Dendritic cell treated with granulocyte-macrophage colony-stimulating factor and Interleukin-4, amounts not matched to agents 40 ng/mL and 50 ng/mL, for 4 days (primary cell): Measurements from ENCODE around the gene LITAF.
"Not testable (repeated sequence)": the region's sequence is repeated elsewhere in the genome, so short reads cannot be mapped to it uniquely, and the experiment has no call there.

Experiments
- H3K27ac Mint-ChIP-seq: one replicate; pipeline ENCODE4 v1.8.0; 2022; ENCODE audit warnings: mild to moderate bottlenecking, mixed read lengths
- H3K27me3 Mint-ChIP-seq: one replicate; pipeline ENCODE4 v1.8.0; 2022; ENCODE audit warnings: mild to moderate bottlenecking, mixed read lengths
- H3K36me3 Mint-ChIP-seq: one replicate; pipeline ENCODE4 v1.8.0; 2022; ENCODE audit warnings: low read depth, mixed read lengths
- H3K4me1 Mint-ChIP-seq: one replicate; pipeline ENCODE4 v1.8.0; 2022; ENCODE audit warnings: low read depth, mixed read lengths
- H3K4me3 Mint-ChIP-seq: one replicate; pipeline ENCODE4 v1.8.0; 2022; ENCODE audit warnings: mild to moderate bottlenecking, moderate library complexity, mixed read lengths
- H3K9me3 Mint-ChIP-seq: one replicate; pipeline ENCODE4 v1.8.0; 2022; ENCODE audit warnings: mixed read lengths
- intact Hi-C: fragments of 100-400 bp; cut with micrococcal nuclease; formaldehyde crosslinking; loops from one replicate; pipeline ENCODE4 v1.15.0; 2022

LITAF gene

DNA sequence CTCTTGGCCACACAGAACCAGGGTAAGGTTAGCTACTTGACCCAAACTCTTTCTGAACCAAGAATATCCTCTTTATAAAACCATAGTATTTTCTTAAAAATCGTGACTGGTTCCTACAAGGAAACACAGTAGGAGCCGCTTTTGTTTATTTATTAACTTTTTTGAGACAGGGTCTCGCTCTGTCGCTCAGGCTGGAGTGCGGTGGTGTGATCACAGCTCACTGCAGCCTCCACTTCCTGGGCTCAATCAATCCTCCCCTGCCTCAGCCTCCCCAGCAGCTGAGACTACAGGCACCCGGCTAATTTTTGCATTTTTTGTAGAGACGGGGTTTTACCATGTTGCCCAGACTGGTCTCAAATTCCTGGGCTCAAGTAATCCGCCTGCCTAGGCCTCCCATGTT, 14.7 kb upstream of the LITAF start:
- Mint-ChIP-seq H3K27ac (peak overlapping the region; percentile 76), H3K36me3 (no peaks in the 10 kb centered on the region), H3K9me3 (no peaks in the 10 kb centered on the region), H3K4me3 (no peak overlapping the region), H3K27me3 (peaks cover 7% of the 10 kb centered on the region), H3K4me1 (peaks cover 62% of the 10 kb centered on the region)
- intact Hi-C loops, result no loop called here

DNA sequence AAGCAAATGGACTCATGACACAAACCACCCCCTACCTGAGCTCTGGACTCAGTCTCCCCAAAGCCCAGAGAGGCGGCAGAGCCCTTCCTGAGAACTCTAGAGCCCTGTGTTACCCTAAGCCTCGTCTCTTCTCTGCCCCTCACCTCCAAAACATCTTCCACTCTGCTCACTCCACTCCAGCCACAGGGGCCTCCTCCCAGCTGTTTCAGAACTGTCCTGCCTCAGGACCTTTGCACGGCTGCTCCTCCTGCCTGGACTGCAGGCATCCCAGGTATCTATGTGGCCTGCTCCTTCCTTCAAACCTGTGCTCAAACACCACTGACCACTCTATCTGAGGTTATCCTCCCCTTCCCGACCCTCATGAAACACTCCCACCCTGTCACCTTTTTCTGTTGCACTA, 12.9 kb upstream of the LITAF start:
- Mint-ChIP-seq H3K27me3 (peaks cover 3% of the 10 kb centered on the region), H3K27ac (peak overlapping the region; percentile 76), H3K36me3 (no peaks in the 10 kb centered on the region), H3K4me3 (no peak overlapping the region), H3K4me1 (peaks cover 56% of the 10 kb centered on the region), H3K9me3 (no peaks in the 10 kb centered on the region)
- intact Hi-C loops, result loop anchor here (5.0 kb wide), 1 partner anchor 33 kb away; no protein-coding TSS in a partner anchor

DNA sequence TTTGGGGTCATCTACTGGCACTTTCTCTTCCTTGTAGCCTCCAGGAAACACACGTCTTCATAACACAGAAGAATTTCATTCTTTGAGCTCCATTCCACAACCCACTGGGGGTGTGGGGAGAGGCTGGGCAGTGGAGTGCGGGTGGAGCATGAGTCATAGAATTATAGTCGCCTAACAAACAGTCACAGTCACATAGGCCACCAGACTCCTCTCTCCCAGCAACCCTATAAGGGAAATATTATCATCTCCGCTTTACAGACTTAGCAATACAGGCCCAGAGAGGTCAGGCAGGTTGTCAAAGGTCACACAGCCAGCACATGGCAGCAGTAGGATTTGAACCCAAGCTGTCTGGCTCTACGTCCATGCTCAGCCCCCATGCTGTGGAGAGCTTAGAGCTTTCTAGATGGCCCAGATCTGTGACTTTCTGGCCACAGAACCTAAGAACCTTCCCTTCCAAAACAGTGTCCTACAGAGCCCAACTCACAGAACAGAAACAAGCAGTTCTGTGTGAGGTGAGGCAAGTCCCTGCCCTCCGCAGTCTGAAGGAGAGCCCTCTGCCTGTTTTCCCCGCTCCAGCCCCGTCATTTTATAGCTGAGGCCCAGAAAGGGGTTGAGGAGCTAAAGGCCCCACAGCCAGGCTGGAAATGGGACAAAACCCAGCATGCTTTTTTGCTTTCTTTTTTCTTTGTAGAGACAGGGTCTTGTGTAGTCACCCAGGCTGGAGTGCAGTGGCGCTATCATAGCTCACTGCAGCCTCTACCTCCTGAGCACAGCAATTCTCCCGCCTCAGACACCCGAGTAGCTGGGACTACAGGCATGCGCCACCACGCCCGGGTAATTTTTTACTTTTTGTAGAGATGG, 10.7 kb upstream of the LITAF start:
- Mint-ChIP-seq H3K9me3 (no peaks in the 10 kb centered on the region), H3K27ac (peak overlapping the region; percentile 76), H3K4me3 (no peak overlapping the region), H3K4me1 (peaks cover 53% of the 10 kb centered on the region), H3K27me3 (no peaks in the 10 kb centered on the region), H3K36me3 (no peaks in the 10 kb centered on the region)
- intact Hi-C loops, result loop anchor here (5.0 kb wide), 1 partner anchor 35 kb away; no protein-coding TSS in a partner anchor

DNA sequence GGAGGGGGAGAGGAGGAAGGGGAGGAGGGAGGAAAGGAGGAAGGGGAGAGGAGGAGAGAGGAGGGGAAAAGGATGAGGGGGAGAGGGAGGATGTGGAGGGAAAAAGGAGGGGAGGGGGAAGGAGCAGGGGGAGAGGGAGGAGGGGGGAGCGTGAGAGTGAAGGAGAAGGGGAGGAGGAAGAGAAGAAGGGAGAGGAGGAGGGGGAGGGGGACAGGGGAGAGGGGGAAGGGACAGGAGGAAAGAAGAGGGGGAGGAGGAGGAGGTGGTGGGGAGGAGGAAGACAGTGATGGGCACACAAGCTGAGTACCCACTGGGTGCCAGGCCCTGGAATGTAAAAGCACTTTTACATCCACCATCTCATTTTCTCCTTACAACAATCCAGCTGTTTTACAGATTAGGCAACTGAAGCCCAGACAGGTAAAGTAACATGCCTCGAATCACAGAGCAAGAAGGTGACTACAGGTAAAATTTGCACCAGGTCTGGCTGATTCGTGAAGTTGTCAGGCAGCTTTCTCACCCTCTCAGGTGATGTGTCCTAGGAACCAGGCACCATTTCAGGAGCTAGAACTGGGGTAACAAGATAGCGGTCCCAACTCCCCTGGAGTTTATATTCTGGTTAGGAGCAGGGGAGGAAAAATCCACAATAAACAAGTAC, 10.0 kb upstream of the LITAF start:
- no peaks in the 10 kb centered on the region for H3K9me3 Mint-ChIP-seq
- no peaks in the 10 kb centered on the region for H3K36me3 Mint-ChIP-seq
- no peak overlapping the region for H3K4me3 Mint-ChIP-seq
- H3K27ac Mint-ChIP-seq, result peak overlapping the region; percentile 76
- H3K27me3 Mint-ChIP-seq, result no peaks in the 10 kb centered on the region
- peaks cover 53% of the 10 kb centered on the region for H3K4me1 Mint-ChIP-seq
- intact Hi-C loops, result loop anchor here (5.0 kb wide), 1 partner anchor 36 kb away; no protein-coding TSS in a partner anchor

DNA sequence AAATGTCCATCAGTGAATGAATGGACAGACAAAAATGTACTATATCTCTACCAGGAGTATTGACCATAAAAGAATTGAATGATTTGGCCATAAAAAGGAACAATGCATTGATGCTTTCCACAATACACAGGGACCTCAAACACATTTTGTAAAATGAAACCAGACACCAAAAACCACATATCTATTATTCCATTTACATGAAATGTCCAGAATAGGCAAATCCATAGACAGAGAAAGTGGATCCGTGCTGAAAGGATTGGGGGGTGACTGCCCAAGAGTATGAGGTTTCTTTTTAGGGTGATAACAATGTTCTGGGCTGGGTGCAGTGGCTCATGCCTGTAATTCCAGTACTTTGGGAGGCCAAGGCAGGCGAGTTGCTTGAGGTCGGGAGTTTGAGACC, 6.9 kb upstream of the LITAF start:
- Mint-ChIP-seq H3K4me1 (peaks cover 35% of the 10 kb centered on the region), H3K4me3 (no peak overlapping the region)

DNA sequence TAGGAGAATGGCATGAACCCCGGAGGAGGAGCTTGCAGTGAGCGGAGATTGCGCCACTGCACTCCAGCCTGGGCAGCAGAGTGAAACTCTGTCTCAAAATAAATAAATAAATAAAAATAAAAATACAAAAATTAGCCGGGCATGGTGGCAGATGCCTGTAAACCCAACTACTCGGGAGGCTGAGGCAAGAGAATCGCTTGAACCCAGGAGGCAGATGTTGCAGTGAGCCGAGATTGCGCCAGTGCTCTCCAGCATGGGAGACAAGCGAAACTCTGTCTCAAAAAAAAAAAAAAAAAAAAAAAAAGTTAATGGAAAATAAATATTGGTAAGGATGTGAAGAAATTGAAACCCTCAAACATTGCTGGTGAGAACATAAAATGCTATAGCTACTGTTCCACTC, 6.4 kb upstream of the LITAF start:
- H3K4me3 Mint-ChIP-seq, intact Hi-C loops, H3K36me3 Mint-ChIP-seq, H3K9me3 Mint-ChIP-seq, H3K27ac Mint-ChIP-seq: not testable (repeated sequence)
- peaks cover 35% of the 10 kb centered on the region for H3K4me1 Mint-ChIP-seq
- peaks cover 13% of the 10 kb centered on the region for H3K27me3 Mint-ChIP-seq

More for the DNA sequence above, 6.9 kb upstream of the LITAF start:
- no peak overlapping the region for H3K27ac Mint-ChIP-seq
- no peaks in the 10 kb centered on the region for H3K36me3 Mint-ChIP-seq
- no peaks in the 10 kb centered on the region for H3K9me3 Mint-ChIP-seq
- intact Hi-C loops, result no loop called here
- H3K27me3 Mint-ChIP-seq, result peaks cover 10% of the 10 kb centered on the region

DNA sequence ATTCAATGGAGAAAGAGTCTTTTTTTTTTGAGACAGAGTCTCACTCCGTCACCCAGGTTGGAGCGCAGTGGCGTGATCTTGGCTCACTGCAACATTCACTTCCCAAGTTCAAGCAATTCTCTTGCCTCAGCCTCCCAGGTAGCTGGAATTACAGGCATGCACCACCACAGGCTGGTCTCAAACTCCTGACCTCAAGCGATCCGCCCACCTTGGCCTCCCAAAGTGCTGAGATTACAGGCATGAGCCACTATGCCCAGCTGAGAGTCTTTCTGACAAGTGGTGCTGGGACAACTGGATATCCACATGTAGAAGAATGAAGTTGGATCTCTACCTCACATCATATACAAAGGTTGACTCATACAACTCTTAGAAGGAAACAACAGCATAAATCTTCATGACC, 4.9 kb upstream of the LITAF start:
- H3K36me3 Mint-ChIP-seq, H3K9me3 Mint-ChIP-seq, intact Hi-C loops, H3K4me3 Mint-ChIP-seq, H3K27ac Mint-ChIP-seq: not testable (repeated sequence)
- Mint-ChIP-seq H3K4me1 (peaks cover 30% of the 10 kb centered on the region), H3K27me3 (peaks cover 25% of the 10 kb centered on the region)

DNA sequence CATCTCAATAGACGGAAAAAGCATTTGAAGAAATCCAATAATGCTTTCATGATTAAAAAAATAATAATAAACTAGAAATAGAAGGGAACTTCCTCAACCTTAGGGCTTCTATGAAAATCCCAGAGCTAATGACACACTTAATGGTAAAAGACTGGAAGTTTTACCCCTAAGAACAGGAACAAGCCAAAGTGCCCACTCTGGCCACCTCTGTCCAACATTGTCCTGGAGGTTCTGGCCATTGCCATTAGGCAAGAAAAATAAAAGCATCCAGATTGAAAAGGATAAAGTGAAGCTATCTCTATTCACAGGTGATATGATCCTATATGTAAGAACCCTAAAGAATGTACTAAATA, 2.5 kb upstream of the LITAF start:
- peaks cover 25% of the 10 kb centered on the region for H3K27me3 Mint-ChIP-seq
- no peak overlapping the region for H3K4me3 Mint-ChIP-seq
- H3K36me3 Mint-ChIP-seq, result peaks cover 18% of the 10 kb centered on the region
- no peaks in the 10 kb centered on the region for H3K9me3 Mint-ChIP-seq
- intact Hi-C loops, result no loop called here
- H3K4me1 Mint-ChIP-seq, result peaks cover 37% of the 10 kb centered on the region
- H3K27ac Mint-ChIP-seq, result no peak overlapping the region

DNA sequence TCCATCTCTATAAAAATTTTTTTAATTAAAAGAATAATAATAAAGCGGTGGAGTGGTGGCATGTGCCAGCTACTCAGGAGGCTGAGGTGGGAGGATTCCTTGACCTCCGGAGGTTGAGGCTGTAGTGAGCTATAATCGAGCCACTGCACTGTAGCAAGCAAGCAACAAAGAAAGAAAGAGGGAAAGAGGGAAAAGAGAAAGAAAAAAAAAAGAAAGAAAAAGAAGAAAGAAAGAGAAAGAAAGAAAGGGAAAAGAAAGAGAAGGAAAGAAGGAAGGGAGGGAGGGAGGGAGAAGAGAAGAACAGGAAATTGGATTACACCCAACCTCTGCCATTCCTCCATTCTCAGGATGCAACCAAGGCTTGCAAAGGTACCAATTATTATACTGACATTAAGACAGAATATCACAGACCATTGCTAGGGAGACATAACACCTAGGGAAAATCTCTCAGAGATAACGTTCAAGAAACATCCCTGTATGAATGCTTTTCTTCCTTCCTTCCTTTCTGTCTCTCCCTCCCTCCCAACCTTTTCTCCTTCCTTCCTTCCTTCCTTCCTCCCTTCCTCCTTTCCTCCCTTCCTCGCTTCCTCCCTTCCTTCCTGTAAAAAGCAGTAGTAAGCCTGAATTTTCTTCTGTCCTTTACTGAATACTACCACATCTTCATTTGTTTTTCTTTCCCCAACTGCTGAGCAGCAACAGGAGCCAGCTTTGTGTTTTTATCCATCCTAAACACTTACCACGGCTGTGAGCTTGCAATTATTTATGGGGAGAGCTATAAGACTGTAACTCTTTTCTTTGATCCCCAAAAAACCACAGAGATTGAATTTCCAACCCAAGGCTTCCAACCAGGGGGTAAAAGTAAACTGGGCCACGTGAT, 1.8 kb upstream of the LITAF start:
- no peak overlapping the region for H3K27ac Mint-ChIP-seq
- H3K4me3 Mint-ChIP-seq, result no peak overlapping the region
- H3K36me3 Mint-ChIP-seq, result peaks cover 22% of the 10 kb centered on the region
- intact Hi-C loops, result no loop called here
- peaks cover 42% of the 10 kb centered on the region for H3K4me1 Mint-ChIP-seq
- no peaks in the 10 kb centered on the region for H3K9me3 Mint-ChIP-seq
- H3K27me3 Mint-ChIP-seq, result peaks cover 25% of the 10 kb centered on the region

DNA sequence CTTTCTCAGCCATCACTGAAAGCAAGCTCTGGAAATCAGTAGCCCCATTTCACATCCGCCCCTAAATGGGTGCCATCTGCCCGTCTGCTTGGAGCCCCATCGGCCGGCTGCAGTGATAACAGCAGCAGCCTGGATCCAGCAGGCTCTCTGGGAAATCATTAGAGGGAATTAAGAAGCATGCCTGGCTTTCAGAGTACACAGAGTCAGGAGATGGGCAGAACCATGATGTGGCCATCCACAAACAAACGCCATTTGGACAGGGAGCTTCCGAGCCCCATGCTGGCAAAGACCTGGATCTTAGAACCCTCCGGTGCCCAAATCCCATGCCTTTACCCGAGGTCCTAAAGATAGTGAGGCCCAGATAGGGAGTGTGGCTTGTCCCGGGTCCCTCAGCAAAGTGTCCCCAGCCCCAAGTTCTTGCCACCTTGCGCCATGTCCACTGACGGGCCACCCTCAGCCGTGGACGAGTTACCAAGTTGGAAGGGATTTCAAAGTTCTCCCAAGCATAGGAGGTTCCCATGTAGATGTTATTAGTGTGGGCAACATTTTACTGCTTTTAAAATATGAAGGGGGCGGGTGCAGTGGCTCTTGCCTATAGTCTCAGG, 1.0 kb upstream of the LITAF start:
- H3K4me1 Mint-ChIP-seq, result peaks cover 50% of the 10 kb centered on the region
- no peaks in the 10 kb centered on the region for H3K9me3 Mint-ChIP-seq
- peaks cover 25% of the 10 kb centered on the region for H3K27me3 Mint-ChIP-seq
- peaks cover 27% of the 10 kb centered on the region for H3K36me3 Mint-ChIP-seq
- H3K27ac Mint-ChIP-seq, result peak overlapping the region; percentile 89
- H3K4me3 Mint-ChIP-seq, result peak overlapping the region; percentile 83
- intact Hi-C loops, result no loop called here

DNA sequence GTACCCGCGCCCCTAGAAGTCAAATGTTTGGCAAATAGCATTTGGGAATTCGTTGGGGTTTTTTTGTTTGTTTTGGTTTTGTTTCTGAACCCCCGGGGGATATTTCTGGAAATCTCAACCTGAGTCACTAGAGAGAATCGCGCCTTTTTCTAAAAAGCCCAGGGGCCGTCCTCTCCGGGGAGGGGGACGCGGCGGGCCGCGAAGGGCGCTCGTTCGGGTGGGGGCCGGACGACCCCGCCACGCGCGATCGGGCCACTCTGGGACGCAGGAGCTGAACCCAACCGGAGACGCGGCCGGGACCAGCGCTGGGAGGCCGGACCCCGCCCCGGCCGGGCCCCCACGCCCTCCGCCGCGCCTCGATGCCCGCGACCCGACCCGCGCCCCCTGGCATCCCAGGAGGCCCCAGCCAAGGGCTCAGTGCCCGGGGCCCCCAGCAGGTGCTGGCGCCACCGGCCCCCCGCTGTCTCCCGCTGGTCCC, 302 bp downstream of the LITAF start:
- Mint-ChIP-seq H3K4me1 (peaks cover 63% of the 10 kb centered on the region), H3K27ac (peak overlapping the region; percentile 89), H3K36me3 (peaks cover 40% of the 10 kb centered on the region), H3K9me3 (no peaks in the 10 kb centered on the region), H3K27me3 (peaks cover 28% of the 10 kb centered on the region), H3K4me3 (peak overlapping the region; percentile 88)
- intact Hi-C loops, result no loop called here

DNA sequence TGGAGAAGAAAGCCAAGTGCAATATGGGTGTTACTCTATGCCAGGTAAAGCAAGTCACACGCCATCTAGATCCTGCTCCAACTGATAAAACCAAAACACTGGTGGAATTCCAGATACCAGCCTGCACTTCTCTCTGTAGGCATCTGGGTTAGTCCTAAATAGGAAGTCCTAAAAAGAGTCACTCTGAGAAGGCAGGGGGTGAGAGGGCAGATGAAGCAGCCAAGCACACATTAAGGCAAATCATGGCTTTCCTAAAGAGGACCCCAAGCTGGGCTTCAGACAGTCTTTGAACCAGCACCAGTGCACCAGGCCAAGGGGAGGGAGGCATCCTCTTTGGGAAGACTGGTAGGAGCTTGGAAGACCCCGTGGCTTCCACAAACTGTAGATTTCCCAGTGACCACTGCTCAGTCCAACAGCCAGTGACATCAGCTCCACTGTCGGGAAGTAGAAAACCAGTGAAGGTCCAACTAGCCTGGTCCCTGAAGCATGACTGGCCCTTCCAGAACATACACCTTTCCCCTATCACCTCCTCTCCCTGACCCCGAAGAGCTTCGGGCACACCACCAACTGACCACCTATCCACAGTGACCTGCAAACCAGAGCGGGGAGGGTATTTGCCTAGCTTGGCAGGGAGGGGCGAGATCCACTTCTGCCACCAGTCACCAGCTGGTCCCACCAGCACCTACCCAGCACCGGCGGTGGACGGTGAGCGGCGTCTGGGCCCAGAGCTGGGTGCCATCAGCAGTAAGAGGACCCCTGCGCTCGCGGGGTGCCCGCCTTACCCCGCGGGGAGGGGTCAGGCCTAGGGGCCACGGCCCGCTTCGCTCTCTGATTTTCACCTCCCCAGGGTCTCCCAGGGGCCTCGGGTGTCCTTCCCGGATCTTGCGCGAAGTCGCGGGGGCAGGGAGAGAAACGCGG, 1.0 kb downstream of the LITAF start:
- intact Hi-C loops, result loop anchor here (2.0 kb wide), 1 partner anchor 55 kb away; no protein-coding TSS in a partner anchor
- Mint-ChIP-seq H3K27ac (peak overlapping the region; percentile 89), H3K9me3 (no peaks in the 10 kb centered on the region), H3K4me1 (peaks cover 69% of the 10 kb centered on the region), H3K36me3 (peaks cover 46% of the 10 kb centered on the region), H3K4me3 (peak overlapping the region; percentile 88), H3K27me3 (peaks cover 26% of the 10 kb centered on the region)
